ENCODE results near the gene SYNGR1. TPM values are rescaled to one million over a fixed set of nuclear protein-coding genes. Genes with fewer than 3 reads are reported as not detected.

Gene SYNGR1
- total RNA-seq, 4 donors from 2014 or later = 13.3 to 35.5 (median 21.5) TPM

DNA sequence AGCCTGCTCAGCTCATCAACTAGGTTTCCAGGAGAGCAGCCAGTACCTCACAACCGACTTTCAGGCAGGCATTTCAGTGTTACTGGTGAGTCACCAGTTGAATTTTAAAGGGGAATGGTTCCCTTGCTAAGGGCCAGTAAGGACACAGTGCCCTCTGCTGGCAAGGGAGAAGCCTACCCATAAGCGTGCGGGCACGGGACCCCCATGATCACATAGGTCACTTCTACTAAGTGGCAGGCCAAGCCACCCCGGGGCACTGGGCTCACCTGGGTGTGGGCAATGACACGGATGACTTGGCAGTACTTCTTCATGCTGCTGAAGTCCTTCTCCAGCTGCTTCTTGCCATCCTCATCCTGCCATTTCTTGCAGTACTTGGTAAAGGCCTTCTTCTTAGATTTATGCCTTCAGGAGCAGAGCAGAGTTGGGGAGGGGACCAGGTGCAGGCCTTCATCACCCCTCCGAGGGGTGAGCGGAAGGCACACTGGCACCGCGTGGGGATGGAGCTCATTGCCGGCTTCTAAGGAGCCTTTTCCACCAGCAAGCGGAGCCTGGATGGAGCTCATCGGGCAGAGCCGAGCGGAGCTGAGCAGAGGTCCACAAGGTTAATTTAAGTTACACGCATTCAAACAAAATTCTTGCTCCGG is 33.2 kb upstream of the SYNGR1 start:
- H3K4me3 ChIP-seq = peak overlapping the region; percentile 54 to 84 (median 77)
- DNase-seq = no peak
- H3K4me1 ChIP-seq = peaks cover 41 to 78% (median 64%) of the 10 kb centered on the region in 3 donors
- TF ChIP-seq, protein P1, sequence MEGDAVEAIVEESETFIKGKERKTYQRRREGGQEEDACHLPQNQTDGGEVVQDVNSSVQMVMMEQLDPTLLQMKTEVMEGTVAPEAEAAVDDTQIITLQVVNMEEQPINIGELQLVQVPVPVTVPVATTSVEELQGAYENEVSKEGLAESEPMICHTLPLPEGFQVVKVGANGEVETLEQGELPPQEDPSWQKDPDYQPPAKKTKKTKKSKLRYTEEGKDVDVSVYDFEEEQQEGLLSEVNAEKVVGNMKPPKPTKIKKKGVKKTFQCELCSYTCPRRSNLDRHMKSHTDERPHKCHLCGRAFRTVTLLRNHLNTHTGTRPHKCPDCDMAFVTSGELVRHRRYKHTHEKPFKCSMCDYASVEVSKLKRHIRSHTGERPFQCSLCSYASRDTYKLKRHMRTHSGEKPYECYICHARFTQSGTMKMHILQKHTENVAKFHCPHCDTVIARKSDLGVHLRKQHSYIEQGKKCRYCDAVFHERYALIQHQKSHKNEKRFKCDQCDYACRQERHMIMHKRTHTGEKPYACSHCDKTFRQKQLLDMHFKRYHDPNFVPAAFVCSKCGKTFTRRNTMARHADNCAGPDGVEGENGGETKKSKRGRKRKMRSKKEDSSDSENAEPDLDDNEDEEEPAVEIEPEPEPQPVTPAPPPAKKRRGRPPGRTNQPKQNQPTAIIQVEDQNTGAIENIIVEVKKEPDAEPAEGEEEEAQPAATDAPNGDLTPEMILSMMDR (IDR thresholded peaks at IDR 0.05) = peak; percentile 78 to 92 (median 87)
- no peak for TF ChIP-seq POLR2A (IDR thresholded peaks at IDR 0.05)
- peak overlapping the region; percentile 96 to 100 (median 98) for H3K27ac ChIP-seq
- intact Hi-C loops (cut with DNase I) = no loop called here
- H3K9me3 ChIP-seq = no peaks in the 10 kb centered on the region
- H3K27me3 ChIP-seq = no peaks in the 10 kb centered on the region
- H3K36me3 ChIP-seq = peaks cover 51 to 68% (median 63%) of the 10 kb centered on the region in 3 donors
- WGBS, 2 donors = 15 to 20% methylated on average over 1 to 6 of the region's 17 CpGs

DNA sequence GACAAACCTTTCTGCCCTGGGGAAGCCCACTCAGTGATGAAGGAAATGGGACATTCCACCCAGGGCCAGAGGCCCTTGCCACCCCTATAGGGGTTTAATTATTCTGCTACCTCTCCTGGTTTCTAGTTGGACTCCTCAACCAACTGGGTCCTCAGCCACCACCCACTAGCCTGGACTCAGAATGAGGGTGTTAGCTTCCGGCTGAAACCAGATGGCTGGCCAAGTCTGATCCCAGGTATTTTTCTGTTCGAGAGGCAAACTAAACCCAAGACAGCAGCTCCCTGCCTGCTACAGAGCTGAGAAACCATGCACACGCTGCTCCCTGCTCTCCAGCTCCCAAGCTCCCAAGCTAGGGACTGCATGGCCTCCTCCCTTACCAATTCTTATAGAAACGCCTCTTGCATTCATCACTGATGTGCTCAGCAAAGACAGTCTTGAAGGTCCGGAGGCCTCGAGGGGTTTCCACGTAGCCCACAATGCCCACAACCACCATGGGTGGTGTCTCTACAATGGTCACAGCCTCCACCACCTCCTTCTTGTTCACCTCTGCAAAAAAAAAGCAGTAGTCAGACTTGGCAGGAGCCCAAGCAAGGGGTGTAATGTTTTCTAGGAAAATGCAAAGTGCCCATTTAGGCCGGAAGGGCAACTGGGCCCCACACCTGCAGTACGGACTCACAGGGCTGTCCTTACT is 32.6 kb upstream of the SYNGR1 start:
- Histone ChIP-seq H3K36me3 (peaks cover 45 to 62% (median 57%) of the 10 kb centered on the region in 3 donors), H3K9me3 (no peaks in the 10 kb centered on the region), H3K4me3 (peak overlapping the region; percentile 54 to 84 (median 77)), H3K4me1 (peaks cover 41 to 71% (median 59%) of the 10 kb centered on the region in 3 donors), H3K27me3 (no peaks in the 10 kb centered on the region), H3K27ac (peak overlapping the region; percentile 96 to 100 (median 98))
- no peak for TF ChIP-seq POLR2A (IDR thresholded peaks at IDR 0.05)
- TF ChIP-seq, protein P1 (IDR thresholded peaks at IDR 0.05) = no peak
- intact Hi-C loops (cut with DNase I) = no loop called here
- no peak for DNase-seq
- WGBS, 2 donors = 20 to 21% methylated on average over 2 to 9 of the region's 9 CpGs

DNA sequence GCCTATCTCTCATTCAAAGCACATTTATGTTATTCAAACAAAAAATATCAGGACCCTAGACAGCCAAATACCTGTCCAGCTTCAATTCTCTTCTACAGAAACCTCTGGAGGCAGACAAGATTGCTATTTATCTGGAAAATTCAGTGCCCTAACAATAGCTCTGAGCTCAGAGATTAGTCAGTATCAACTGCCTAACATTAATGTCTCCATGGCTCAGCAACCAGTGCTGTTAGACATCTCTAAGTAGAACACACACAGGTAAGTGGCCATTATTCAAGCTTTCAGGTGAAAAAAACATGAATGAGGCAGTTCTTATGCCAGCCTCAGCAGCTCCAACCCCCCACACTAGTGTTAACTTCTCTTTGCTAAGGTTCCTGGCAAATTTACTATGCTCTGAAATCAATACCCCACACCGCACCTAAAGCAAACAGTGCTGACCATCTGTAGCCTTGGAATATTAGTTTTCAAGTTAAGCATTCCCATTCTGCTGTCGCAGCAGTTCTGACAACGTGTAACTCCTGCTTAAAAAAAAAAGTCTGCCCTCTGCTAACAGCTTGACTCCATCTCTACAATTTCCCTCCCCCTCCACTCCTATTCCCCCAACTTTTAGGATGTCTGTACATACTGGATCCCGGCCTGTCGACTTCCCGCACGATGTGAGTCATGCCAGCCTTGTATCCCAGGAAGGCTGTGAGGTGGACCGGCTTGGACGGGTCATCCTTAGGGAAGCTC is 31.9 kb upstream of the SYNGR1 start:
- H3K4me3 ChIP-seq = peak overlapping the region; percentile 54 to 84 (median 77)
- WGBS, 2 donors = 3 to 17% methylated on average over 7 to 9 of the region's 9 CpGs
- peaks cover 38 to 55% (median 50%) of the 10 kb centered on the region in 3 donors for H3K36me3 ChIP-seq
- H3K4me1 ChIP-seq = peaks cover 41 to 64% (median 53%) of the 10 kb centered on the region in 3 donors
- TF ChIP-seq, protein P1 (IDR thresholded peaks at IDR 0.05) = no peak
- TF ChIP-seq POLR2A (IDR thresholded peaks at IDR 0.05) = no peak
- no peaks in the 10 kb centered on the region for H3K9me3 ChIP-seq
- peak overlapping the region; percentile 96 to 100 (median 98) for H3K27ac ChIP-seq
- intact Hi-C loops (cut with DNase I) = no loop called here
- no peaks in the 10 kb centered on the region for H3K27me3 ChIP-seq
- DNase-seq = no peak

DNA sequence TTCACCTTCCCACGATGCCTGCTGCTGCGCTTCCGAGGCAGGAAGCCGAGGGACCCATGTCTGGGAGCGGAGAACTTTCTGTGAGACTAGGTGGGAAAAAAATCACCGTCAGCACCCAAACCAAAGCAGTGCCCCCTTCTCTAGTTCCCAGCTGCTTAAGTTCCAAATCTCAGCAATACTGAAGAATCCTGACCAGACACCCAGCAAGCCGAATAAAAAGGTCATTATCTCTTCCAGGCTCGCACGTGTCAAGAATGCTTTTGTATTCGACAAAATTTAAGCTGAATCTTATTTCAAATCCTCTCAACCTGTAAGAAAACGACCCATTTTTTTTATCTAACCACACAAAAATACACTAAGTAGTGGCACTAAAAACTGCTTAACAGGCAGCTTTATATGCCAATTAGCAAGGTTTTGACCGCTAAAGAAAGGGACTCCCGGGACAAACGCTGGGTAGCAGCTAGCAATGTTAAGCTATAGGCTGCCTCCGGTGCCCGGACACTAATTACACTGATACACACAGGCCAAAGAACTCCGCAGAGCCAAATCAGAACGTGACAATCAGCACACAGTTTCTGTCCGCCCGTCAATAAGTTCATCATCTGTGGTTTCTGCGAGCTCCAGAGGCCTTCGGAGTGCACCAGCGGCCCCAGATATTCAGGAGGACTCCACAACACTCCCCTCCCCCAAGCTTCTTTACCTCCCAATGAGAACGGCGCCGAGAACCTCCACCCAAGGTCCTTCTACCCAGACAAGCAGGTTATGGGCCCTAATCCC is 31.1 kb upstream of the SYNGR1 start:
- 1 to 2% methylated on average over 15 to 18 of the region's 26 CpGs for WGBS, 2 donors
- Histone ChIP-seq H3K4me1 (peaks cover 39 to 56% (median 47%) of the 10 kb centered on the region in 3 donors), H3K27ac (peak overlapping the region; percentile 96 to 100 (median 98)), H3K27me3 (no peaks in the 10 kb centered on the region), H3K9me3 (no peaks in the 10 kb centered on the region), H3K36me3 (peaks cover 30 to 47% (median 42%) of the 10 kb centered on the region in 3 donors), H3K4me3 (peak overlapping the region; percentile 54 to 84 (median 77))
- DNase-seq = no peak
- TF ChIP-seq, protein P1 (IDR thresholded peaks at IDR 0.05) = no peak
- no peak for TF ChIP-seq POLR2A (IDR thresholded peaks at IDR 0.05)
- intact Hi-C loops (cut with DNase I) = no loop called here

Measured in esophagus squamous epithelium (tissue), 5 donors.